HG02938 (cell line): ENCODE results near the gene NPAS4.
A peak's percentile ranks its signal among the peaks of the same experiment; 100 is the strongest.
"Not testable (repeated sequence)": the region's sequence is repeated elsewhere in the genome, so short reads cannot be mapped to it uniquely, and the experiment has no call there.

Experiments used
- ATAC-seq: cut with Tn5 transposase; IDR thresholded peaks from one replicate; pipeline ENCODE4 v1.9.1; 2021; ENCODE audit warnings: mild to moderate bottlenecking, moderate library complexity; ENCODE audit not compliant: unreplicated experiment

NPAS4 gene

DNA sequence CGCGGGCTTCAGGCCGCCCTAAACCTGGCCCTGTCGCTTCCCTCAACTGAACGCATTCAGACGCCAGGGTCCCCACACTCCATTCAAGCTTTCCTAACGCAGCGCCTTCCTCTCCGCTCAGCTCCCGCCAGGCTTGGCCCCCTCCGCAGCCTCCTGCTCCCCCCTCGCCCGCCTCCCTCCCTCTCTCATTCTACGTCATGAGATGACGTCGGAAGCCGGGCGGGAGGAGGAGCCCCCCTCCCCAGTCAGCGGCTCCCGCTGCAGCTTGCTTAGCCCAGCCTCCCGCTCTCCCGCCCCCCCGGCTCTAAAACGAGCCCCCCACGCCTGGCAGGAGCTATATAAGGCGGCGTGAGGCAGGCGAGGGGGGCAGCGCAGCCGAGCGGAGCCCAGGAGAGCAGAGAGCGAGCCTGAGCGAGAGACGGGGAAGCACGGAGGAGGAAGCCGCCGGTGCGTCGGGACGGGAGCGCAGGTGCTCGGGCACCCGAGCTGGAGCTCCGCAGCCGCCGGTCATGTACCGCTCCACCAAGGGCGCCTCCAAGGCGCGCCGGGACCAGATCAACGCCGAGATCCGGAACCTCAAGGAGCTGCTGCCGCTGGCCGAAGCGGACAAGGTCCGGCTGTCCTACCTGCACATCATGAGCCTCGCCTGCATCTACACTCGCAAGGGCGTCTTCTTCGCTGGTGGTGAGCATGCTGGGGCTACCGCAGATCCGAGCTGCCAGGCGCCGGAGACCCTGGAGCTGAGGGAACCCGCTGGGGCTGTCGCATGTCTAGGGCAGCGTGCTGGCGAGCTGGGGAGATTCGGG lies at the start of gene NPAS4:
Gene NPAS4, plus strand, starts transcription at position 365 of the 806 bp plus-strand sequence. Its CDS starts 145 bp downstream, at position 510.
- ATAC-seq, result no peak

DNA sequence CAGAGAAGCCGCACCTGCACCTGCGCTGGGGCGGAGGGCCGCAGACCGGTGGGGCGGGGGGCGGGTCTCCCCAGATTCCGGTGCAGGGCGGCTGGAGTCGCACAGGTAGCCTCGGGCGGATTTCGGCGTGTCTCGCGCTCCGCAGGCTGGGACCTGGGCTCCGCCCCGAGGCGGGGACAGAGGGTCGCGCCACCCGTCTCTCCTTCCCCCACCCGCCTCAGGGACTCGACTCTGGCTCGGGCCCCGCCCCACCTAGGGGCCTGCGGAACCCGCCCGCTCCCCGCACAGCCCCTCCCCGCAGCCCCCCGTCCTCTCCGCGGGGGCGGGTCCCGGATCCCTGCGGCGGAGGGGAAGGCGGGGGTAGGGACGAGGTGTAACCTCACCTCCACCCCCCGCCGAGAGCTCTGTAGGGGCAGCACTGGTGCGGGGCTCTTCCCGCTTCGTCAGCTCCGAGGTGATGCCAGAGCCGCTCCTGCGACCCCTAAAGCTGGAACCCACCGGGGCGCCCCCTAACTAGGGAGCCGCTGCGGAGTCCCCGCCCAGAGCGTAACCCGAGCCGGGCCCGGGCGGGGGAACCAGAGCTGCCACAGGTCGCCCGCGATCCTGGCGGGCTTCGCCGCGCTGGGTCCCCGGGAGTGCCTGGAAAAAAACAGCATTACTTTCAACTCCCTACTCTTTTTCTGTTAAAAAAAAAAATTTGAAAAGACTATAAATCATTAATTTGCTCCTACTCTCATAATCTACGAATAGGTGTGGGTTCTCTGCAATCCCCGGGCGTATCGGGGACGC lies 49.0 kb upstream of the NPAS4 start, which contains the start of gene SLC29A2:
Gene SLC29A2, minus strand, starts transcription at position 134 of the 789 bp plus-strand sequence. CDS start 169 bp downstream, outside the sequence.
- peak; percentile 42 for ATAC-seq

DNA sequence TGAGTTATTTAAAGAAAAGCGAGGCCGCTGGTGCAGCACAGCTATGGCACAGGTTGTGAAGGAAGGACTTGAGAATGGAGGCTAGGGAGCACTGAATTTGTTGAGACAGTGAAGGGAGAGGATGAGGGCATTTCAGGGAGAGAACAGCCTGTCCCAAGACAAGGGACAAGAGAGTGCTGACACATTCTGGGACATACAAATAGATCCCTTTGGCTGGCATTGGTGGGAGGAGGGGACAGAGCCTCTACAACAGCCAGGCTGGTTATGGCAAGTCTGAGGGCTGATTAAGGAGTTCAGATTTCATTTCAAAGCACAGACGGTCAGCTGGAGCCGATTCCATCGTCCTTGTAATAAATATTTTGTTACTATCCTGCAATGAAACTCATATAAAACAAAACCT lies 47.6 kb upstream of the NPAS4 start:
- ATAC-seq, result no peak

- not testable (repeated sequence) for ATAC-seq
These were observed 47.0 kb upstream of the NPAS4 start for GRCh38 chr11:66373690-66374287.

DNA sequence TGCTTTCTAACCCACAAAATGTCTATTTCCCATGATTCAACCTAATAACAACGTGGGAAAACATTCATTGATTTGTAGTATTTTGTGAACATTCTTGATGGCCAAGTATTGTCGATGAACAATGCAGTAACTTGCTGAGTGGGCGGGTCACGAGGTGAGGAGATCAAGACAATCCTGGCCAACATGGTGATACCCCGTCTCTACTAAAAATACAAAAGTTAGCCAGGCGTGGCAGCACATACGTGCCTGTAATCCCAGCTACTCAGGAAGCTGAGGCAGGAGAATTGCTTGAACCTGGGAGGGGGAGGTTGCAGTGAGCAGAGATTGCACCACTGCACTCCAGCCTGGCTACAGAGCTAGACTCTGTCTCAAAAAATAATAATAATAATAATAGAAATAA lies 40.6 kb upstream of the NPAS4 start:
- not testable (repeated sequence) for ATAC-seq

DNA sequence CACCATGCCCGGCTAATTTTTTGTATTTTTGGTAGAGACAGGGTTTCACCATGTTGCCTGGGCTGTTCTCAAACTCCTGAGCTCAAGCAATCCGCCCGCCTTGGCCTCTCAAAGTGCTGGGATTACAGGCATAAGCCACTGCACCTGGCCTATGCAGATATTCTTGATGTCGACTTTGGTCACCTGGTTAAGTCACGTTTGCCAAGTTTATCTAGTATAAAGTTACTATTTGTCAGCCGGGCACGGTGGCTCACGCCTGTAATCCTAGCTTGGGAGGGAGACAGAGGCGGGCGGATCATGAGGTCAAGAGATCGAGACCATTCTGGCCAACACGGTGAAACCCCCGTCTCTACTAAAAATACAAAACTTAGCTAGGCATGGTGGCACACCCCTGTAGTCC lies 36.5 kb upstream of the NPAS4 start:
- not testable (repeated sequence) for ATAC-seq

- ATAC-seq, result no peak
These were observed 34.4 kb upstream of the NPAS4 start for GRCh38 chr11:66386171-66387069.

DNA sequence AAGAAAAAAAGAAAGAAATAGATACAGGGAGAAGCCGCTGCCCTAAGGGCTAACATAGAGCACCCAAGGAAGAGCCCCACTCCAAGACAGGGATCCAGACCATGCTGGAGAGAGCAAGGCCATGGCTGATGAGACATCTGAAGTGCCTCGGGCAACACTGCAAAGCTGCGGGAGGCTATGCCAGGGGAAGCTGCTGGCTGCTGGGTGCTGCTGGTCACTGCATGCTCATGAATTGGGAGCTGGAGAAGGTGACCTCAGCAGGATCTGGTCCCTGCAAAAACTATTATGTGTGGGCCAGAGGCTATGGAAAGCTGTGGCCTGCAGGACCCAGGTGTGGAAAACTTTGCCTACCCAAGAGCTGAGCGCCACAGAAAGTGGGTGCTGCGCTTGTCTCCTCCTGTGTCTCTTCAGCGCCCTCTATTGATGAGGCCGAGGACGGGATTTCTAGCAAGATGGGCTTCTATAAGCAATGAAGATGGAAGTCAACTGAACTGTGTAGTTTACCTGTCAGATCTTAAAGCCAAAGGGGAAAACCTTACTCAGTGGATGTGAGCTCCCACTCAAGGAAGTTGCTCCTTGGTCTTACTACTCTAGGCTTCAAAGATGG lies 32.0 kb upstream of the NPAS4 start:
- no peak for ATAC-seq

DNA sequence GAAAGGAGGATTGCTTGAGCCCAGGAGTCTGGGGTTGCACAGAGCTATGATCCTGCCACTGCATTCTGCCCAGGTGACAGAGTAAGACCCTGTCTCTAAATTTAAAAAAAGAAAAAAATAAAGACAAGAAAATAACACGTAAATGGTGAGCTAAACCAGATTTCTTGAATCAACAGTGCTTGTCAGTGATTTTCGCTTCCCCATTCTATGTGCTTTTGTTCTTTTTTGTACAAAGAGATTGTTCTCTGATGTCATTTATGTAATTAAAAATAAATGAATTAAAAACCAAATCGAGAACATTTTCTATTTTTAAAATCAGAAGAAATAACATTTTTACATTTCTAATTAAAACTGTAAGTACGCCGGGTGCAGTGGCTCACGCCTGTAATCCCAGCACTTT lies 29.5 kb upstream of the NPAS4 start:
- no peak for ATAC-seq

GRCh38 chr11:66393954-66394353 lies 26.9 kb upstream of the NPAS4 start:
- ATAC-seq, result no peak

DNA sequence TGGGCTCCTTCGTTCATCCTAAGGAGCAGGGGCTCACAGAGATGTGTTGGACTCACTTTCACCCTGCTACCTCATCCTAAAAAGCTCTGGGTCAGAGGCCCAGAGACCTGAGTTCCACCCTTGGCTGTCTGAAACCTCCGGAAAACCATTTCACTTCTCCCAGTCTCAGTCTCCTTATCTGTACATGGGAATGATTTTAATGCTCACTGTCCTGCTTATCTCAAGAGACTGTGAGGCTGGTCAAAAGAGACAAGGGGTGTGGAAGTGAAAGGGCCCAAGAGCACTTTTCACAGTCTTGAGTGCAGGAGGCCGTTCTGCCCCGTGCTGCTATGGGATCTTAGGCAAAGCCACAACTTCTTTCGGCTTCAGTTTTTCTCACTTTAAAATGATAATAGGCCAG lies 13.2 kb upstream of the NPAS4 start:
- ATAC-seq, result no peak

DNA sequence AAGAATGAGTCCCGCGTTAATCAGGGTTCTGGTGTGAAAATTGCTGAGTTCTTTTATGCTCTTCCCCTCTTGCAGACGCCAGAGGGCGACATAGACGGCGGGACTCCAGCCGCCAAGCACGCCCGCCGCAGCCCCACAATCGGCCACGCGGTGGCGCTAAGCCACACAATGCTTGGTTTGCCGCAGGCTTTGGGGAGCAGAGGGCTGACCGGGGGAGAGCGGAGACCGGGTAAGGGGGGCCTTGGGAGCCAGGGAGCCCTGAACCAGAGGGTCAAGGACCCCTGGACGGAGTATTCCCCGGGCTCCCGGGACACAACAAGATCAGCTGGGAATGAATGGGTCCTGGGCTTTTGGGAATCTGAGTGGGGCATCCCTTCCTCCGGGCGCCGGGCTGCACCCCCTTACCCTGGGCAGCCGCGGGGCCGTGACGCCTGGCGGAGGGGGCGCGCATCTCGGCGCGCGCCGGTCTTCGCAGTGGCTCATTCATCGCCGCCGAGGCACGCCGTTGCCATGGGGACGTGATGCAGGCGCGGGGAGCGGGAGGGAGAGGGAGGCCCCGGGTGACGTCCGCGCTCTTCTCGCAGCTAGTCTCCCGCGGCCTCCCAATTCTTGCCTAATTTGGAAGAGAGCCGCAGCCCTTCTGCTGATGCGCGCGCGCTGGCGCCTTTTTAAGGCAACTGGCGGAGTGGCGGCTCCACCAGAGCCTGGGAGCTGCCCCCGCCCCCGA lies 12.2 kb upstream of the NPAS4 start:
- peak; percentile 58 for ATAC-seq

DNA sequence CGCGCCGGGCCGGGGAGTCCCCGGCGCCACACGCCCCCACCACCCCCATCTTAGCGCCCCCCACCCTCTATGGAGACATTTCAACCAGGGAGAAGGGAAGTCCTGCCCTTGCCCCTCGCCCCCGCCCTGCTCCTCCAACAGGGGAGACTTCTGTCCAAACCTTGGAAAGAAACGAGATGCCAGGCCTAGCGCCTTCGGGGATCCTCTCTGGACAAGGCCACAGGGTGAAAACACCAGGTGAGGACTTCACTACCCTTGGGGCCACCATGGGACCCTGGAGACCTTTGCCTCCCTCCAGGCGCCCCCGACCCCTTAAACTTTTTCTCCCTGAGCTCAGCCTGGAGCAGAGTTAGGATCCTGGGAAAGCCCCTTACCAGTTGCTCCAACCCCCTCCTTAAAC lies 11.6 kb upstream of the NPAS4 start:
- ATAC-seq, result no peak

DNA sequence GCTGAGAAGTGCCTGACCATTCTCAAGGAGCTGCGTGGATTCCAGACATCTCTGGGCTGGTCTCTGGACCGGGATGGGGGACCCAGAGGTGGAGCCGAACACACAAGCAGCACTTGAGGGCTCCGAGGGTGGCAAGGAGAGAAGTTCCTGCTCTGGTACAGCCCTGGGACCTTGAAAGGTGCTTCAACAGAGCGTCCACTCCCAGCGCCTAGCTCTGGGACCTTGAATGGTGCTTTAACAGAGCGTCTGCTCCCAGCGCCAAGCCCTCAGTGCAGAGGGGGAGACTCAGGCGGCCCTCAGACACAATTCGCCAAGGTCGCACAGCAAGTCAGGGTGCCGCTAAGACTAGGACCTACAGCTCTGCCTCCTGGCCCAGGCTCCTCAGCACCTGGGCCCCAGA lies 10.6 kb upstream of the NPAS4 start:
- ATAC-seq, result no peak

DNA sequence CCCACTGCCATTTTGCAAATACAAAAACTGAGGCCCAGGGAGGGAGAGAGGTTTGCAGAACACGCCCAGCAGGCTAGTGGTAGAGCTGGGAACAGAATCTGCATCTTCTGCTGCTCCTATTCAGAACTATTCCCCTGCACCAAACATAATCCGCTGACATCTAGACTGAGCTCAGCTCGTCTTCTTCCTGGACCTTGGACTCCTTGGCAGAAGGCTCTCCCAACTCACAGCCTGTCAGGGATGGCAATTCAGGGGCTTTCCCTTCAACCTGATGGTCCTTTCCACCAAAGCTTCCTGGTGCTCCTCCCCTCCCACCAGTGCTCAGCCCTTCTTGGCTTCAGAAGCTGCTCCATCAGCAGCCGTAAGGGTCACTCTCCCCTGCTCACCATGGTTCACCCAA lies 9.5 kb upstream of the NPAS4 start:
- ATAC-seq, result no peak

DNA sequence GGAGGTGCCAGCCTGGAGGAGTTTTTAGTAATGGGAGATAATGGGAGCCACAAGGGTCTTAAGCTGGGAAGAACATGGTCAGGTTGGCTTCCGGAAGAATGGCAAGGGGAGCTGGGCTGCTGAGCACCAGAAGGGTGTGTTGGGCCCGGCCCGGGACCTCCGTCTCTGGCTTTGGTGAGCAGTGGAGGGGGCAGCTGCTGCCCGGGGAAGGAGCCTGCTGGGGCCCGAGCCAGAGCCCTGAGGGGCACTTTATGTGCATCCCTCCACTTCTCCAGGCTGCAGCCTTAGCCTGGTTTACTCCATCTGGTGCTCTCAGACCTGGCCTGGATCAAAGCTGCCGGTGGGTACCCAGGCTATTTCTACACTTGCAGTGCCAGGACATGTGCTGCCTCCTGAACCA lies 8.7 kb upstream of the NPAS4 start:
- no peak for ATAC-seq

GRCh38 chr11:66413167-66413566 lies 7.7 kb upstream of the NPAS4 start:
- no peak for ATAC-seq

DNA sequence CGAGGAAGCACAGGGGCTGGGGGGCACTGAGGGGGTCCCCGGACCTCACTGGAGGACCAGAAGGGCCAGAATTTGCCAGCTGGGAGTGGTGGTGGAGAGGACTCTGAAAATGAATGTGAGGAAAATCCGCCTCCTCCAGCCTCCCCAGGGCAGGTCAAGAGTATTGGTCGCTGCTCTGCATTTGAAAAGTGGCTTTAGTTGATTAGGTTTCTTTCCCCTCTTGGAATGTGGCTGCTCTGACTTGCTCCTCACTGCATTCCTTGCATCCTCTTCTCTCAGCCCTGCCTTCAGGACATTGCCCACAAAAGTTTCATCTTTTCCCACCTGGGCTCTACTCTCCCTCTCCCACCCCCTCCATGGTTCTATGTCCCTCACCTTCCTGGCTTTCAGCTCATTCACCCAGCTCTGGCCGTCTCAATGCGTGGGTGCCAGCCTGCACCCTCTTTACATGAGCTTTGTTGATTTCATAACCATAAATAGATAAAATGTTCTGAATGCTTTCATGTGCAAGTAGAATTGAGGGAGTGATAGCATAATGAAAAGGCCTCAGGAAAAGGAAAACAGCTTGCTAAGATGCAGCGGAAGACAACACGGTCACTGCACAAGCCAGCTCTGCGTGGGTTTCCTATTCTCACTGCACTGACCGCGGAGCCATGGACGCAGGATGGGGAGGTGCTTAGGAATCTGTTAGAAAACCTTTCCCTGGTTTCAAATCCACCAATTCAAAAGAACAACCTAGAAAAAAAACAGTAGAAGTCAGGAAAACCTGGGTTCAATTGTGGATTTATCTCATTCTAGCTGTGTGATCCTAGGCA lies 6.5 kb upstream of the NPAS4 start:
- no peak for ATAC-seq

- ATAC-seq, result no peak
These were observed 5.4 kb upstream of the NPAS4 start for GRCh38 chr11:66415423-66415822.
